D721Med (cell line): ENCODE data around the gene RMC1.

ENCODE experiments used
- DNase-seq: peaks from one replicate; pipeline ENCODE4 v3.0.0; 2011; ENCODE audit warnings: low spot score; ENCODE audit not compliant: insufficient read length
- FAIRE-seq: peaks from 2 replicates; lab custom pipeline; 2011; peaks lifted over from hg19 to GRCh38; lab: Jason Lieb, UNC
- TF ChIP-seq, protein P1 (sequence below): IDR thresholded peaks from 2 replicates; pipeline ENCODE4 v1.5.1; 2012; ENCODE audit warnings: mild to moderate bottlenecking, control low read depth; ENCODE audit not compliant: insufficient read depth; ENCODE audit errors: missing control alignments

The RMC1 gene

DNA sequence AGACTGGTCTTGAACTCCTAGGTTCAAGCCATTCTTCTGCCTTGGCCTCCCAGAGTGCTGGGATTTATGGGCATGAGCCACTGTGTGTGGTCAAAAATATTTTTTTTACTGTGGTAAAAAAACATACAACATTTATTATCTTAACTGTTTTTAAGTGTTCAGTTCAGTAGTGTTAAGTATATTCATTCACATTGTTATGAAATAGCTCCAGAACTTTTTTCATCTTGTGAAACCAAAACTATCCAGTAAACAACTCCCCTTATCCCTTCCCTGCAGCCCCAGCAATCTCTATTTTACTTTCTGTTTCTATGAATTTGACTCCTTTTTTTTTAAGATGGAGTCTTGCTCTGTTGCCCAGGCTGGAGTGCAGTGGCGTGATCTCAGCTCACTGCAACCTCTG lies 9.3 kb downstream of the RMC1 start:
- TF ChIP-seq, protein P1, sequence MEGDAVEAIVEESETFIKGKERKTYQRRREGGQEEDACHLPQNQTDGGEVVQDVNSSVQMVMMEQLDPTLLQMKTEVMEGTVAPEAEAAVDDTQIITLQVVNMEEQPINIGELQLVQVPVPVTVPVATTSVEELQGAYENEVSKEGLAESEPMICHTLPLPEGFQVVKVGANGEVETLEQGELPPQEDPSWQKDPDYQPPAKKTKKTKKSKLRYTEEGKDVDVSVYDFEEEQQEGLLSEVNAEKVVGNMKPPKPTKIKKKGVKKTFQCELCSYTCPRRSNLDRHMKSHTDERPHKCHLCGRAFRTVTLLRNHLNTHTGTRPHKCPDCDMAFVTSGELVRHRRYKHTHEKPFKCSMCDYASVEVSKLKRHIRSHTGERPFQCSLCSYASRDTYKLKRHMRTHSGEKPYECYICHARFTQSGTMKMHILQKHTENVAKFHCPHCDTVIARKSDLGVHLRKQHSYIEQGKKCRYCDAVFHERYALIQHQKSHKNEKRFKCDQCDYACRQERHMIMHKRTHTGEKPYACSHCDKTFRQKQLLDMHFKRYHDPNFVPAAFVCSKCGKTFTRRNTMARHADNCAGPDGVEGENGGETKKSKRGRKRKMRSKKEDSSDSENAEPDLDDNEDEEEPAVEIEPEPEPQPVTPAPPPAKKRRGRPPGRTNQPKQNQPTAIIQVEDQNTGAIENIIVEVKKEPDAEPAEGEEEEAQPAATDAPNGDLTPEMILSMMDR, result no peak
- no peak for DNase-seq
- FAIRE-seq, result no peak

DNA sequence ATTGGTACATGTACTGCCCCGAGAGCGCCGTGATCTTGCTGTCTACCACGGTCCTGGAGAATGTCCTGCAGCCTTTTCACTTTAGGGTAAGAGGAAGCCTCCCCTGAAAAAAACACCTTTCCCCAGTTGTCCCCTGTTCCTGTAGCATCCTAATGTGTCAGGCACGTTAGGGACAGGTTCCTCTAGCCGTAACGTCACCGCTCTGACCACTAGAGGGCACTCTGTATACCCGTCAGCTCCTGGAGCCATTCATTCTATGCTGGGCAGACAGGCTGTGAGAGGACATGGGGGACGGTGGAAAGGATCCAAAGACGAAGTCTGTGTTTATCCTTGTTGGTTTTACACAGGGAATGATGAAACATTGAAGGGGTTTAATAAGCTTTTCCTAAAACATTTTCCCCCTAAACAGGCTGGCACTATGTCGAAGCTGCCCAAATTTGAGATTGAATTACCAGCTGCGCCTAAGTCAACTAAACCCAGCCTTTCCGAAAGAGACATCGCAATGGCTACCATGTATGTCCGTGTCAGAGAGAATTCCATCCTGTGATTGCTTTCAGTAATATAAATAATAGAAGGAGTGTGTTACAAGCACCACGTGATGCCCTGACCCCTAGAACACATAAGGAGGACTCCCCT lies 12.7 kb downstream of the RMC1 start:
- DNase-seq, result peak; percentile 49
- peak; percentile 58 for FAIRE-seq
- TF ChIP-seq, protein P1, result peak; percentile 98

DNA sequence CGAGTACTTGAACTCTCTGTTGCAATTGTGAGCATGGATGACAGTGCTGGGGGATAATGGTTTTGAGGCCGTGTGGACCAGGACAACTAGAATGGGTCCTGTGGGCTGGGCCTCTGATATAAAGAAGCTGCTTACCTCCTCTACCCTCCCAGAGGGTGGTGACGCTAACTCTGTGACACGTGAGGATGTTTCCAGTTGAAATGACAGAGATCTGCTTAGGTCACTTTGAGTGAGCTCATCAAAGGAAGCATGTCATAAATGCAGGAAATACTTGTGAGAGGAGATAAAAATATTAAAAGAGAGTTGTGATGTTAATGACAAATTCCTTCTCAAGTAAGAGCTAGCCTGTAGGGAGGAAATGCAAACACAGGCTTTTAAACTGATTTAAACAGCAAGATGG lies 16.4 kb downstream of the RMC1 start:
- DNase-seq (no peak), FAIRE-seq (no peak)
- TF ChIP-seq, protein P1, result no peak

- DNase-seq (no peak), FAIRE-seq (no peak)
- TF ChIP-seq, protein P1, result no peak
Observed at GRCh38 chr18:23521271-23521670, 18.0 kb downstream of the RMC1 start.

DNA sequence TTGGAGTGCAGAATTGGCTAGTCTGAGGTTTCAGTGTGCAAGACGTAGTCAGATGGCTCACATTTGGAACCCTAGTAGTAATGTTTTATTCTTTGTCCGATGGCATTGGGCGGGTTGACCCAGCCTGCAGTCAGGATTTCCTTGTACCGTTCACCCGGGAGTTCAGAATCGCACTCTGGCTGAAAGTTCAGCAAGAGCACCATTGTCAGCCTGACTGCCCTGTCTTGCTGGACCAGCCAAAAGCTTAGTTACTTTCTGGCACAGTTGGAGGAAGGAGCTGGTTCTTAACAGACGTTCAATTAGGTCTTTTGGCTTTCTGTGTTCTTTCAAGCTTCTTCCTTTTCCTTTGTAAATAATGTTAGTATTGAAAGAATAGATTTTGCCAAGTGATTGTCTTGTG lies 18.6 kb downstream of the RMC1 start:
- FAIRE-seq, result no peak
- no peak for DNase-seq
- TF ChIP-seq, protein P1, result no peak

DNA sequence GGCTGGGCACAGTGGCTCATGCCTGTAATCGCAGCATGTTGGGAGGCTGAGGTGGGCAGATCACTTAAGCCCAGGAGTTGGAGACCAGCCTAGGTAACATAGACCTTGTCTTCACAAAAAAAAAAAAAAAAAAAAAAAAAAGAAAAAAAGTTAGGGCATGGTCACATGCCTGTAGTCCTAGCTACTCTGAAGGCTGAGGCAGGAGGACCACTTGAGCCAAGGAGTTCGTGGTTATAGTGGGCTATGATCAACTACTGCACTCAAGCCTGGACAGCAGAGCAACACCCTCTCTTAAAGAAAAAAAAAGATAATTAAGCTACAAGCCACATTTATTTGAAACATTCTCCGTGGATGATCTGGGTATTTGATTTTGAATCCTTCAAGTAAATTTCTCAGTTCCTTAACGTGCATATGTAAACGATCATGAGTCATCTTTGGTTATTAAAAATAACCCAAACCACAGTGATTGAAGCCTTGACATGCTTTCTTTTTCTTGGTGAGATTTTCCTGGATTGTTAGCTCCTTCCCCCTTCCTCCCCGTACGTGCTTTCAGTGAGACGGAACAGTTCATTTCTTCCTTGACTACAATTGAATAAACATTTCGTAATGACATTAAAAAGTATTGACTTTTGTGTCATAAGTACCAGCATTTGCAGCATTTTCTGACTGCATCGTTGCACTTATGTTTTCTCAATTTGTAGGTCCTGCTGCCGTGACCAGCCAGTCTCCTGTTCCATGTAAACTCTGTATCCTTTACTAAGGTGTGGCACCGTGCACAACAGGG lies 20.3 kb downstream of the RMC1 start:
- no peak for FAIRE-seq

More for the DNA sequence above, 20.3 kb downstream of the RMC1 start:
- TF ChIP-seq, protein P1, result no peak
- DNase-seq, result no peak
